Skin of body (tissue), 2 donors: ENCODE data around the gene ZNF891. TPM values are rescaled to one million over a fixed set of nuclear protein-coding genes. Genes with fewer than 3 reads are reported as not detected.

Experiments
- DNase-seq: peaks from one replicate; lab custom pipeline; 2025; lab: John Stamatoyannopoulos, UW
- total RNA-seq: library from RNA; depleted of rRNA; stranded (reverse); fragments of >200 nt; gene quantifications from one replicate; pipeline ENCODE4 v1.2.3, GENCODE V29; 2014

ZNF891 gene
- total RNA-seq: 2.8 TPM

- DNase-seq: peak; percentile 95
Measured at GRCh38 chr12:133130038-133130807, at the start of gene ZNF891, which contains the start of gene ZNF10. ZNF891 (minus strand) TSS chr12:133130274; CDS start chr12:133121918, 8,356 bp downstream. ZNF10 (plus strand) TSS chr12:133130627; CDS start chr12:133144493, 13,866 bp downstream.

- DNase-seq: no peak
Measured at GRCh38 chr12:133174901-133175300, 44.8 kb upstream of the ZNF891 start.

DNA sequence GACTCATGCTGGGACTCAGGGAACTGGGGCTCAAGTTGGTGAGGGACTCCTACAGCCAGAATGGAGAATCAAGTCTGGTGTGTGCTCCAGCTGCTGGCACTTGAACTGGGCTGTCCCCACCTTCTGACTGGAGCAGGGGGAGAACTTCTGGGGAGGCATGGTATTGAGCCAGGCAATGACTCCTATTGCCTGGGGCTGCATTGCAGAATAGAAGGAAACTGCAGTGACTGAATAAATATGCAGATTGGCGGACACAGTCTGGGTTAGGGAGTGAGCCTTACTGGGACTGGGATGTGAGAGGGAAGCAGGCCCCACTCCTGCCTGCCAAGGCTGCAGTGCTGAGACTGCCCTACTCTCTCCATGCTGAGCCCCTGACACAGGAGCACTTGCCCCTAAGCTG lies 42.4 kb upstream of the ZNF891 start:
- no peak for DNase-seq

DNA sequence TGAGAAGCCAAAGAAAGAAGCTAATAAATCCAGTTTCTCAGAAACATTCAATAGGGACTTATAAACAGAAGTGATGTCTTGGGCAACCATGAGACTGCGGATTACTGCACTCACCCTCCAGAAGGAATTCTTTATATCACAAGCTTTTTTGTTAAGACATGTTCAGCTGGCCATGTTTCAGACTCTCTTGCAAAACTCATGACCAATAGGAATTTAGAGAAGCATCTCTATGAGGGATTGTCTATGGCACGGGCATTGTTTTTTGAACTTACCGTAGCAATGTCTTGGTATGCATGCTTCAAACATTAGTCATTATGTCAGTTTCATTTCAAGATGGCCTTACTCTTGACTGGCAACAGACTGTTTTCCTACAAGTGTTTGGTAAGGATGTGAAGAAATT lies 35.7 kb upstream of the ZNF891 start:
- no peak for DNase-seq

DNA sequence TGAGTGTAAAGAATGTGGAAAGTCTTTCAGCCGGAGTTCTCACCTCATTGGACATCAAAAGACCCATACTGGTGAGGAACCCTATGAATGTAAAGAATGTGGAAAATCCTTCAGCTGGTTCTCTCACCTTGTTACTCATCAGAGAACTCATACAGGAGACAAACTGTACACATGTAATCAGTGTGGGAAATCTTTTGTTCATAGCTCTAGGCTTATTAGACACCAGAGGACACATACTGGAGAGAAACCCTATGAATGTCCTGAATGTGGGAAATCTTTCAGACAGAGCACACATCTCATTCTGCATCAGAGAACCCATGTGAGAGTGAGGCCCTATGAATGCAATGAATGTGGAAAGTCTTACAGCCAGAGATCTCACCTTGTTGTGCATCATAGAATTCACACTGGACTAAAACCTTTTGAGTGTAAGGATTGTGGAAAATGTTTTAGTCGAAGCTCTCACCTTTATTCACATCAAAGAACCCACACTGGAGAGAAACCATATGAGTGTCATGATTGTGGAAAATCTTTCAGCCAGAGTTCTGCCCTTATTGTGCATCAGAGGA lies 26.1 kb upstream of the ZNF891 start:
- DNase-seq: no peak

DNA sequence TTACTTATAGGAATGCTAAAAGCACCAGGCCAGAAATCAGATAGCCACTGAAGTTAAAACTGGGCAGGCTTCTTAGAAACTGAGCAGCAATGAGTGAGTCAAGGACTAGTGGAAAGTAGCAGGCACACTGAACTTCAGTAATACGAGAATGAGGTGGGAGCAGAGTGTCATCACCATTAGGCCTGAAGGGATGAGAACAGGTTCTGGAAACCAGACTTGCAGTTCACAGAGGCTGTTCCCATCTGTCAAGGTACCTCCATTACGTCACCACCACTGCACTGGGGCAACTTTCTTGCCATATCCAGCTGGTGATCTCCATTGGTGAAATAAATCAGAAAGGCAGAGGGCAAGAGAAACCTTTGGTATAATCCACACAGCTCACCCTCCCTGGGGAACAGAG lies 15.9 kb upstream of the ZNF891 start:
- no peak for DNase-seq

GRCh38 chr12:133135747-133136146 lies 5.7 kb upstream of the ZNF891 start:
- DNase-seq: no peak

GRCh38 chr12:133130808-133131128 lies 694 bp upstream of the ZNF891 start:
- DNase-seq: no peak

GRCh38 chr12:133129368-133130037 lies 571 bp downstream of the ZNF891 start:
- DNase-seq: no peak

DNA sequence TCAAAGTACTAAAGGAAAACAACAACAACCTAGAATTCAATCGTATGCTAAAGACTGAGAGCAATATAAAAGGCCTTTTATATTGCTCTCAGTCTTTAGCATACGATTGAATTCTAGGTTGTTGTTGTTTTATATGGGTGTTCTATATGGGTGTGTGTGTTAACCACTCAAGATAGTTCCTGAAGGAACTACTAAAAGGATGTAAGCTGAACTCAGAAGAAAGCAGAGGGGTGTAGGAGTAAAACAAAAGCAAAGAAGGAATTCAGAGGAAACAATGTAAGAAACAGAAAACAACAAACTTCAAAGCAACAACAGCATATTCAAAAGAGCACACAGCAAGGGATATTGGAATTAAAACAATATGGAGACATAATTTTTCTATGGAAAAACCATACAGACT lies 5.4 kb downstream of the ZNF891 start:
- no peak for DNase-seq

DNA sequence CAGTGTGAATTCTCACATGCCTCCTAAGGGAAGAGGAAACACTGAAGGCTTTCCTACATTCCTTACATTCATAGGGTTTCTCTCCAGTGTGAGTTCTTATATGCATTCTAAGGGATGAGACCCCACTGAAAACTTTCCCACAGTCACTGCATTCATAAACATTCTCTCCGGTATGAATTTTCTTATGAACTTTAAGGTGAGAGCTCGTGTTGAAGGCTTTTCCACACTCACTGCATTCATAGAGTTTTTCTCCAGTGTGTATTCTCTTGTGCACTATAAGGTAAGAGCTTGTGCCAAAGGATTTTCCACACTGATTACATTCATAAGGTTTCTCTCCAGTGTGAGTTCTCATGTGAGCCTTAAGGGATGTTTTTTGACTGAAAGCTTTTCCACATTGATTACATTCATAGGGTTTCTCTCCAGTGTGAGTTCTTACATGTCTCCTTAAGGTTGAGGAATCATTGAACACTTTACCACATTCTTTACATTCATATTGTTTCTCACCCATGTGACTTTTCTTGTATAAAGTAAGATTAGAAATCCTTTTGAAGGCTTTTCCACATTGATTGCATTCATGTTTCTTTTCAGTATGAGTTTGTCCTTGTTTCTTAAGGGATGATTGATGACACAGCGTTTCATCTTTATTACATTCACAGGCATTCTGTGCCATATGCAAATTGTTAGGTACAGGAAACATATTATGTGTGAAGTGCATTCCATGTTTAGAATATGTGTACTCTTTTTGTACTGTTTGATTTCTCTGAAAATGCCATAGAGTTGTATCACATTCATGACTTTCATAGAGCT lies 9.5 kb downstream of the ZNF891 start:
- DNase-seq: no peak

DNA sequence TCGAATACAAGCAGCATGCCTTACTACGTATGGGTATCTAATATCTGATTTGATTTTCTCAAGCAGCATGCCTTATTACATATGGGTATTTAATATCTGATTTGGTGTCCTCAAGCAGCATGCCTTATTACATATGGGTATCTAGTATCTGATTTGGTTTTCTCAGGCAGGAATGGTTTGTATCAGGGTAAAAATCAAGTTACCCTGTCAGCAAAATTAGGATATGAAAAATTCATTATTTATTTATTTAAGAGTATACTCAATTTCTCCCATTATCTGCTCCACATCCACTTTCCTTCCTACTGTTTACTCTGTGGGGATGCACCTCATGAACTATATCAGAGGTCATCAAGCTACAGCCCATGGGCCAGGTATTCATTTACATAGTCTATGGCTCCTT lies 21.9 kb downstream of the ZNF891 start:
- DNase-seq: no peak

GRCh38 chr12:133107121-133107520 lies 23.0 kb downstream of the ZNF891 start:
- DNase-seq: no peak

GRCh38 chr12:133106253-133106652 lies 23.8 kb downstream of the ZNF891 start:
- DNase-seq: no peak

- DNase-seq: no peak
Measured at GRCh38 chr12:133105620-133106019, 24.5 kb downstream of the ZNF891 start.

DNA sequence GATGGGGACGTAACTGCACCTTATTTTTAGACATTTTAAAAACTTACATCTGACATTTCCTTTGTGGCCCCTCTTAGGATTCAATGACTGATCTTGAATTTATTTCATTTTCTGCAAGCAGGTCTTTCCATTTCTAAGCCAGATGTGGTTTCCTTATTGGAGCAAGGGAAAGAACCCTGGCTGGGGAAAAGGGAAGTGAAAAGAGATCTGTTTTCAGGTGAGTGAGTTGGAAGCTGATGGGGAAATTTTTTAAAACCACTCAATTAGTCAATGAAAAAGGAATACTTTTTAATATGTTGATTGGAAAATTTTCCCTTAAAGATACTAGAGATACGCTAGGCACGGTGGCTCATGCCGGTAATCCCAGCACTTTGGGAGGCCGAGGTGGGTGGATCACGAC lies 46.7 kb downstream of the ZNF891 start:
- DNase-seq: no peak

- DNase-seq: peak; percentile 67
Measured at GRCh38 chr12:133081159-133081780, 48.8 kb downstream of the ZNF891 start.

DNA sequence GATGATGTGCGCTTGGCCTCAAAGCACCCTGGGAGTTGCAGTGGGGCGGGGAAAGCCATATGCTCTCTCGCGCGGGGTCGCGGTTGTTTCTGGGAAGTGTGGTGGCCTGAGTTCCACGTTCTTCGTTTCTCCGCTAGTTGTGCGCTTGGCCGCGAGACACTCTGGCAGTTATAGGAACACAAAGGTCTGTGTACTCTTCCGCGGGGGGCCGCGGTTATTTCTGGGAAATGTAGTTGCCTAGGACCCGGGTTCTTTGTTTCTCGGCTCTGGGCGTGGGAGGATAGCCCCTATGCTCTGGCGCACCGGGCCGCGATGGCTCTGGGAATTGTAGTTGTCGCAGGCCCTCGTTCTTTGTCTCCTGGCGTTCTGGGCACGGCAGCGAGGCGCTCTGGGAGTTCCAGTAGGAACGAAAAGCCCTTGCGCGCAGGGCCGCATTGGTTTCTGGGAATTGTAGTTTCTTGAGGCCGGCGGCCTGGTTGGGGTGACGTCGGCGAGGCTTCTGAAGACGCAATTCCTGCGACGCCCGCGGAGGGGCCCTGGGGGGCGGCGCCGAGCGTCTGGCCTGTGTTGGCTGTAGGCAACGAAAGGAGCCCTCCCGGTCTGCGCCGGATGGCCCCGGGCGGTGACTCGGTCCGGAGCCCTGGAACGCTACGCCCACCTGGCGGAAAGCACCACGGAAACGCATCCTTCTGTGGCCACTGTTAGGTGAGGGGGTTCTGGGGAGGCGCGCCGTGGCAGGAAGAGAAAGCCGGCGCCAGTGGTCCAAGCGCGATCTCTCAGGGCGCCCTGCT lies 49.5 kb downstream of the ZNF891 start, which contains the start of gene ZNF140:
Gene ZNF140, plus strand, starts transcription at position 556 of the 791 bp plus-strand sequence. CDS start 398 bp downstream, outside the sequence.
- peak; percentile 98 for DNase-seq

GRCh38 chr12:133080026-133080367 lies 50.1 kb downstream of the ZNF891 start:
- peak; percentile 99 for DNase-seq

GRCh38 chr12:133073836-133074235 lies 56.2 kb downstream of the ZNF891 start:
- no peak for DNase-seq

DNA sequence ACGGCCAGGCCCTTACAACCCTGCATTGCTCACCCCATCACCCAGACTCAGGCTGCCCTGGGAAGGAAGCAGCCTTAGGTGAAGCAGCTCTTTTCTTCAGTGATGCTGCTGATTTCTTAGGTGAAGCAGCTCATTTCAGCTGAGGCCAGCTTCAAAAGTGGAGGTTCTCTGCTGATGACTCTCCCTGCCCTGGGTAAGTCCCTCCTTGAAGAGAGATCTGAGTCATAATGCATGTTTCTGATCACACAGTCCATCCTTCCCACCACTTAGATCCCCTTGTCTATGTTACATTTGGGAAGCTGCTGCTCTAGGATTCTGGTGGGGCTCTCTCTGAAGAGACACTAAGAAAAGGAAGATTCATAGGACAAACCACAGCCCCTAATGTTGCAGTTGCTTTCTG lies 66.5 kb downstream of the ZNF891 start:
- no peak for DNase-seq
